OCI-M2 (cell line): ENCODE measurements around the gene HIVEP2.

Experiments used
- DNase-seq: peaks from one replicate; lab custom pipeline; 2025; ENCODE audit not compliant: unreplicated experiment; lab: John Stamatoyannopoulos, UW

The HIVEP2 gene

GRCh38 chr6:142746524-142746923, 198.5 kb downstream of the HIVEP2 start:
- no peak for DNase-seq

DNA sequence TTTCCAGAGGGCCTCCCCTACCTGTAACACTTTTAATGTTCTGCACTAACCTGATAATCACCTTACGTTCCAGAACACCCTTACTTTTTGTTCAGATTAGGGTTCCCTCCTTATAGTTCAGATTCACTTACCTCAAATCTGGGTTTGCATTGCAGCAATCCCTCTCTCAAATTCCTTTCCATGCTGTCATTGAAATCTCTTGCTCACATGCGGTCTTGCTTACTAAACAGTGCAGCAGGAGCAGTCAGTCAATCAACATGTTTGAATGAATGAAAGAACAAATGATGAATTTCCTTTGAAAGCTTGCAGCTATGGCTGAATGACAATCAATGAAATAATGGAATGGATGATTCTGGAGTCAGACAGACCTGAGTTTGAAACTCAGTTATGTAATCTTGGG, 200.1 kb downstream of the HIVEP2 start:
- DNase-seq, result no peak

DNA sequence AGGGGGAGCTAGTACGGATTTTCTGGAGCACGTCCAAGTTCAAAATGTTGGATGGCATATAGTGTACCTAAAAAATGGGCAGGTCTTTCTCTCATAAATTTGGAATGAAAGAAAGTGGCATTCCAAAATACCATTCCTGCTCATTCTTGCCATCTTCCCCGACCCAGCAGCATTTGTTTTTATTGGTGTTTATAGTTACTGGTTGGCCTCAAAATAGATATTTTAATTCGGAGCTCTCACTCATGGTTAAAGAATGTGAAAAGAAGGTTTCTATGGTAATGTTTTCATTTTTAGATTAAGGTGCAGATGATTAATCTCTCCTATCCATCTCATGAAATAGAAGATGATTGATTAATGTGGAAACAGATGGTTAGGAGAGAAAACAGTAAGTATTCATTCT, 204.5 kb downstream of the HIVEP2 start:
- DNase-seq, result no peak

- no peak for DNase-seq
Measured at GRCh38 chr6:142738731-142739130, 206.2 kb downstream of the HIVEP2 start.

DNA sequence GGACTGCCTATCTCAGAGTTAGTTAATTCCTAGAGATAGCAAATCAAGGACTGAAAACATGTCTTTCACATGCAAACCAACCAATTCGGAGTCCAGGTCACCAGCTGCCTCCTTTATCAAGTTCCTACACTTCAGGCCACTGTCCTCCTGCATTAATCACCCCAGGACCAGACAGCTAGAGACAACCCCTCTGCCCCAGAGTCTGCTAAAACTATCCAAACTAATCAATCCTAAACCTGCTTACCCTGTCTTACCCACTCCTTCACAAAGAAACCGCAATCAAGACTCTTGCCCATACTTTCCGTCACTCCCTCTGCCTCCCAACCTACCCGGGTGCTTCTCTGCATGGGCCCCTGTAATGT, 207.0 kb downstream of the HIVEP2 start:
- DNase-seq, result no peak

GRCh38 chr6:142737368-142738034, 207.5 kb downstream of the HIVEP2 start:
- DNase-seq, result no peak

- DNase-seq, result no peak
Measured at GRCh38 chr6:142735204-142735603, 209.8 kb downstream of the HIVEP2 start.

- no peak for DNase-seq
Measured at GRCh38 chr6:142732790-142733189, 212.2 kb downstream of the HIVEP2 start.

DNA sequence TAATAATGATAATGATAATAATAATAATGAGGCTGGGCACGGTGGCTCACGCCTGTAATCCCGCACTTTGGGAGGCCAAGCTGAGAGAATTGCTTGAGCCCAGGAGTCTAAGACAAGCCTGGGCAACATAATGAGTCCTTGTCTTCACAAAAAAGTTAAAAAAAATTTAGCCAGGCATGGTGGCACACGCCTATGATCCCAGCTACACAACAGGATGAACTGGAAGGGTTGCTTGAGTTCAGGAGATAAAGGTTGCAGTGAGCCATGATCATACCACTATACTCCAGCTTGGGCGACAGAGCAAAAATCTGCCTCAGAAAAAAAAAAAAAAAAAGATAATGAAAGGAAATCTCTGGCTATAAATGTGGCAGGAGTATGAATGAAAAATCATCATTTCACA, 213.4 kb downstream of the HIVEP2 start:
- no peak for DNase-seq

DNA sequence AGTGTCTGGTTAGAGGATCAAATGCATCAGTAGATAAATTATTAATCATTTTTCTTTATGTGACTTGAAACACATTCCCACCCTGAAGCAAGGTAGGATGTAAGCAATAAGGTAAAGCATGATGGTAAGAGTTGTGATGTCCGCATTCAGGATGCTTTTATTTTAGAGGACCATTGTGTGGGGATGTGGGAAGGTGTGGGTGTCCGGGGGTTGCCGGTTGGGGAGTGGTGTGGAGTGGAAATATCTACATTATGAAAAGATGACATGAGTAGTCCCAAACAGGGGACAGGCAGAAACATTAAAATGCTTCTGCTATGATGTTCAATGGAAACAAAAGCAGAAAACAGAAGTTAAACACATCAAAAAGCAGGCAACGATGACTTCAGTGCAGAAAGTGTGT, 215.4 kb downstream of the HIVEP2 start:
- no peak for DNase-seq

GRCh38 chr6:142728910-142729481, 216.0 kb downstream of the HIVEP2 start:
- no peak for DNase-seq

DNA sequence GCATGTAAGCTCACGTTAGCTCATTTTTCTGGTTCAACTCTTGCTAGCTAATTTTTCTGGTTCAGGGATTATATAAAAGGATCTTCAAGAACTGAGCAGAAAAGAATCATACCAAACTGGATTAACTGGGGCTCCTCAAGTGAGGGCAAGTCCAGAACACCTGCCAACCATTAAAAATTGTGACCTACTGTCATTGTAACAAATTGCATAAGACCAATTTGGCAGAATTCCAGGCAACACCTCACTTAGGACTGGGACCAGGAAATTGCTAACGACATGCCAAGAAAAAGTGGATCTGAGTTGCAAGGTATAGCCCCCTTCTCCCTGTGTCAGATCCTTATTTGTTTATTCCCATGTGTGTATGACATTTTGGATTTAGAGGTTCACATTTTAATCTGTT, 216.6 kb downstream of the HIVEP2 start:
- no peak for DNase-seq

GRCh38 chr6:142726616-142727015, 218.4 kb downstream of the HIVEP2 start:
- no peak for DNase-seq

DNA sequence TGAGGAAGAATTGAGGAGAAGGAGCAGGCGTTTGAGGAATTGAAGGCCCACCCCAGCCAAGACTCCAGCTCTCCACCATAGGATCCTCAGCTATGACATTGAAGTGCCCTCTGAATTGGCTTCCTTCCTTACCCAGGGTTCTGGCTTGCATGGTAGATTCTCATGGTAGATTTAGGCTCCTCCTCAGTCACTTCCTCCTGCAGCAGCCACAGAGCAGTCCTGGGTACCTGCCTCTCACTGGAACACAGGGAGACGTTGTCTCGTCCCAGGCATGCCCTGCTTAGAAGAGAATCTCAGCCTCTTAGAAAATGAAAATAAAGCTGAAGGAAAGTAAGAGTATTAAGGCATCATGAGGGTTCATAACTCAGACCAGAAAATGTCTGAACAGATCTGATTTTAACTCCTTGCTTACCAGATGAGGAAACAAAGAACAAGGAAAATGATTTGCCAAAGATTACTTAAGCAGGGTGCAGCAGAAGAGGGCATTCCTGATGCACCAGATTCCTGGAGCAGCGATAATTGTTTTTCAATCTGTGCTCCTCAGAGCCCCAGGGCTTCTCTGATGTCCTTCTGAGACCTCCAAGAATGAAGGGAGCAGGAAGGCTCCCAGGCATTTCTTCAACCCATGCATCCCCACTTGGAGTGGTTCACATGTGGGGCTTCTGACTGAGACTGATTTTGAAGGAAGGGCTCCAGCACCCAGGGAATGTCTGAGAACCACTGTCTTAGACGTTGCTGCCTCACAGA, 219.8 kb downstream of the HIVEP2 start:
- no peak for DNase-seq

GRCh38 chr6:142722841-142723240, 222.1 kb downstream of the HIVEP2 start:
- no peak for DNase-seq

- DNase-seq, result no peak
Measured at GRCh38 chr6:142722012-142722411, 223.0 kb downstream of the HIVEP2 start.

GRCh38 chr6:142721215-142721920, 223.6 kb downstream of the HIVEP2 start:
- no peak for DNase-seq

GRCh38 chr6:142718667-142719191, 226.2 kb downstream of the HIVEP2 start:
- DNase-seq, result no peak

GRCh38 chr6:142716097-142716496, 228.9 kb downstream of the HIVEP2 start:
- DNase-seq, result no peak

- no peak for DNase-seq
Measured at GRCh38 chr6:142714951-142715785, 229.8 kb downstream of the HIVEP2 start.

GRCh38 chr6:142713959-142714358, 231.0 kb downstream of the HIVEP2 start:
- no peak for DNase-seq
